ENCODE results near the gene CLIP1.

GRCh38 chr12:122243965-122244364 is 178.5 kb downstream of the CLIP1 start:
- TF ChIP-seq CTCF (IDR thresholded peaks at IDR 0.05; ENCODE audit: low read length) (no peak), EZH2phosphoT487 (IDR thresholded peaks at IDR 0.05; ENCODE audit: low read length) (no peak)
